ENCODE measurements around the gene CLTCL1. TPM values are rescaled to one million over a fixed set of nuclear protein-coding genes. Genes with fewer than 3 reads are reported as not detected.
"Not testable (repeated sequence)": the region's sequence is repeated elsewhere in the genome, so short reads cannot be mapped to it uniquely, and the experiment has no call there.

CLTCL1 gene
- polyA plus RNA-seq, 3 donors: 4.9 to 6.1 (median 5.0) TPM

GRCh38 chr22:19260804-19261203 is 30.7 kb downstream of the CLTCL1 start:
- no peak for DNase-seq (ENCODE audit: extremely low read depth in 1 of 11, low read depth in 9 of 11, low spot score in 4 of 11)

- no peak for DNase-seq (ENCODE audit: extremely low read depth in 1 of 11, low read depth in 9 of 11, low spot score in 4 of 11)
These were observed 31.3 kb downstream of the CLTCL1 start for GRCh38 chr22:19260194-19260593.

- not testable (repeated sequence) for DNase-seq (ENCODE audit: extremely low read depth in 1 of 11, low read depth in 9 of 11, low spot score in 4 of 11)
These were observed 32.6 kb downstream of the CLTCL1 start for GRCh38 chr22:19258968-19259288.

GRCh38 chr22:19258371-19258770 is 33.1 kb downstream of the CLTCL1 start:
- no peak for DNase-seq (ENCODE audit: extremely low read depth in 1 of 11, low read depth in 9 of 11, low spot score in 4 of 11)

GRCh38 chr22:19256362-19256761 is 35.2 kb downstream of the CLTCL1 start:
- not testable (repeated sequence) for DNase-seq (ENCODE audit: extremely low read depth in 1 of 11, low read depth in 9 of 11, low spot score in 4 of 11)

- no peak for DNase-seq (ENCODE audit: extremely low read depth in 1 of 11, low read depth in 9 of 11, low spot score in 4 of 11)
These were observed 38.4 kb downstream of the CLTCL1 start for GRCh38 chr22:19253143-19253542.

GRCh38 chr22:19244600-19245352 is 46.7 kb downstream of the CLTCL1 start:
- no peak for DNase-seq (ENCODE audit: extremely low read depth in 1 of 11, low read depth in 9 of 11, low spot score in 4 of 11)

GRCh38 chr22:19242699-19243098 is 48.8 kb downstream of the CLTCL1 start:
- no peak for DNase-seq (ENCODE audit: extremely low read depth in 1 of 11, low read depth in 9 of 11, low spot score in 4 of 11)

- no peak for DNase-seq (ENCODE audit: extremely low read depth in 1 of 11, low read depth in 9 of 11, low spot score in 4 of 11)
These were observed 50.0 kb downstream of the CLTCL1 start for GRCh38 chr22:19241593-19241906.

- DNase-seq (ENCODE audit: extremely low read depth in 1 of 11, low read depth in 9 of 11, low spot score in 4 of 11): no peak
These were observed 50.5 kb downstream of the CLTCL1 start for GRCh38 chr22:19240813-19241592.

- no peak for DNase-seq (ENCODE audit: extremely low read depth in 1 of 11, low read depth in 9 of 11, low spot score in 4 of 11)
These were observed 52.1 kb downstream of the CLTCL1 start for GRCh38 chr22:19239464-19239863.

GRCh38 chr22:19238900-19239299 is 52.6 kb downstream of the CLTCL1 start:
- DNase-seq (ENCODE audit: extremely low read depth in 1 of 11, low read depth in 9 of 11, low spot score in 4 of 11): no peak

- no peak for DNase-seq (ENCODE audit: extremely low read depth in 1 of 11, low read depth in 9 of 11, low spot score in 4 of 11)
These were observed 55.6 kb downstream of the CLTCL1 start for GRCh38 chr22:19235874-19236273.

GRCh38 chr22:19234126-19234896 is 57.2 kb downstream of the CLTCL1 start:
- no peak for DNase-seq (ENCODE audit: extremely low read depth in 1 of 11, low read depth in 9 of 11, low spot score in 4 of 11)

GRCh38 chr22:19233189-19233661 is 58.3 kb downstream of the CLTCL1 start:
- no peak for DNase-seq (ENCODE audit: extremely low read depth in 1 of 11, low read depth in 9 of 11, low spot score in 4 of 11)

- DNase-seq (ENCODE audit: extremely low read depth in 1 of 11, low read depth in 9 of 11, low spot score in 4 of 11): no peak
These were observed 58.9 kb downstream of the CLTCL1 start for GRCh38 chr22:19232623-19233022.

- no peak for DNase-seq (ENCODE audit: extremely low read depth in 1 of 11, low read depth in 9 of 11, low spot score in 4 of 11)
These were observed 59.5 kb downstream of the CLTCL1 start for GRCh38 chr22:19231986-19232385.

- DNase-seq (ENCODE audit: extremely low read depth in 1 of 11, low read depth in 9 of 11, low spot score in 4 of 11): no peak
These were observed 61.9 kb downstream of the CLTCL1 start for GRCh38 chr22:19229600-19229999.

GRCh38 chr22:19228179-19228578 is 63.3 kb downstream of the CLTCL1 start:
- DNase-seq (ENCODE audit: extremely low read depth in 1 of 11, low read depth in 9 of 11, low spot score in 4 of 11): no peak

GRCh38 chr22:19226428-19226827 is 65.1 kb downstream of the CLTCL1 start:
- no peak for DNase-seq (ENCODE audit: extremely low read depth in 1 of 11, low read depth in 9 of 11, low spot score in 4 of 11)
